ENCODE data around the gene ARL1. TPM values are rescaled to one million over a fixed set of nuclear protein-coding genes. Genes with fewer than 3 reads are reported as not detected.

The ARL1 gene
- polyA plus RNA-seq, 6 donors from 2014 or later: 26.7 to 53.7 (median 34.6) TPM

DNA sequence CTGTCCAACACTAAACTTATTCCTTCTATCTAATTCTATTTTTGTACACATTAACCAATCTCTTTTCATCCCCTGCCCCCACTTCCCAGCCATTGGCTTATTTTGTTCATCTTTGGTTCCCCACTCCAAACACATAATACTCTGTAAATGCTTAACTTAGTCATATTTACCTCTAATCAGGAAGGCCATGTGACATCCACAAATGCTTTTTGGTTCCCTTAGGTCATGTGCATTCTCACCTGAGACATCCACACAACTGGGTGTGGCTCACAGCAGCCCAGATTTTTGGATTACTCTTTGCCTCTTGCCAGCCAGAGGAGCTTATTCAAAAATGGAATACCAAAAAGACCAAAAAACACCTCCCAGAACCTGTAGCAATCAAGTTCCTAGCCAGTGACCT, 28.4 kb downstream of the ARL1 start:
- Mint-ChIP-seq H3K36me3 (peaks cover 24 to 28% of the 10 kb centered on the region in 2 donors), H3K4me3 (no peak overlapping the region), H3K9me3 (no peaks in the 10 kb centered on the region), H3K27me3 (no peaks in the 10 kb centered on the region), H3K27ac (peak overlapping the region in 1 of 6 donors; percentile 58), H3K4me1 (no peaks in the 10 kb centered on the region)
- no peak for DNase-seq
- no peak for ATAC-seq (ENCODE audit: low read depth in 2 of 2)

DNA sequence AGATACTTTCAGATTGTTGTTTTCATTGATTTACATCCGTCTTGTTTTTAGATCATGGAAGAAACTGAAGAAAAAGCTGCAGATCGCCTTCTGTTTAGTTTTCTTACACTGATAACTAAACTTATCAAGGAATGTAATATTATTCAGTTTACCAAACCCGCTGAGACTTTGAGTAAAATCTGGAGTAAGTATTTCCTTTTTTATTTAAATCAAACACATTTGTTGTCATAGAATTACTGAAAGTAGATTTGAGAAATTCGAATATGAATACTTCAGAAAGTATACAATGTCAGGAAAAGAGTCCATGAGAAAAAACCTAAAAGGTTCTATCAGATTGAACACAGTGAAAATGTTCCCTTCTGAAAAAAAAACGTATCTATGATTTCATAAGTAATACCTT, 32.0 kb downstream of the ARL1 start:
- Mint-ChIP-seq H3K27me3 (no peaks in the 10 kb centered on the region), H3K4me3 (no peak overlapping the region), H3K9me3 (no peaks in the 10 kb centered on the region), H3K36me3 (peaks cover 35 to 36% of the 10 kb centered on the region in 2 donors), H3K4me1 (no peaks in the 10 kb centered on the region), H3K27ac (peak overlapping the region in 2 of 6 donors; percentile 46 to 63)
- no peak for DNase-seq
- no peak for ATAC-seq (ENCODE audit: low read depth in 2 of 2)

DNA sequence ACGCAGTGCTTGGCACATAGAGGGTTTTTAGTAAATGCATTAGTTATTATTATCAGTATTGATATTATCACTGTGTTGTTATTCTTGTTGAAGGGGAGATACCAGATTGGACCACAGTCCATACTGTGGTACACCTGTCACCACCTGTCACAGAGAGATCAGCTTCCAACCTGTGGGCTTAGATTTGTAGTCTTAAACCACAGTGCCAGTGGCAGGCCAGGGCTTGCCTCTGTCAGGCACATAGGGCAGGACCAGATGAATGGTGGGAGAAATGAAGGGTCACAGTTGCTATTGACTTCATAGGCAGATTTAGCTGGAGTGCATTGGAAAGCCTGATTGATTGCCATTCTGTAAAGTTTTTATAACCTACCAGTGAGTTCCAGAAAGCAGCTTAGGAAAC, 35.1 kb downstream of the ARL1 start:
- Mint-ChIP-seq H3K27me3 (no peaks in the 10 kb centered on the region), H3K27ac (no peak overlapping the region), H3K9me3 (no peaks in the 10 kb centered on the region), H3K4me3 (no peak overlapping the region), H3K36me3 (peaks cover 27 to 42% of the 10 kb centered on the region in 2 donors), H3K4me1 (no peaks in the 10 kb centered on the region)
- no peak for DNase-seq
- ATAC-seq (ENCODE audit: low read depth in 2 of 2): no peak

- Mint-ChIP-seq H3K27me3 (no peaks in the 10 kb centered on the region), H3K27ac (peak overlapping the region in 1 of 6 donors; percentile 67), H3K4me1 (no peaks in the 10 kb centered on the region), H3K36me3 (peaks cover 33 to 49% of the 10 kb centered on the region in 2 donors), H3K9me3 (no peaks in the 10 kb centered on the region), H3K4me3 (no peak overlapping the region)
- ATAC-seq (ENCODE audit: low read depth in 2 of 2) (no peak), DNase-seq (no peak)
Measured at GRCh38 chr12:101368016-101368415, 39.6 kb downstream of the ARL1 start.

DNA sequence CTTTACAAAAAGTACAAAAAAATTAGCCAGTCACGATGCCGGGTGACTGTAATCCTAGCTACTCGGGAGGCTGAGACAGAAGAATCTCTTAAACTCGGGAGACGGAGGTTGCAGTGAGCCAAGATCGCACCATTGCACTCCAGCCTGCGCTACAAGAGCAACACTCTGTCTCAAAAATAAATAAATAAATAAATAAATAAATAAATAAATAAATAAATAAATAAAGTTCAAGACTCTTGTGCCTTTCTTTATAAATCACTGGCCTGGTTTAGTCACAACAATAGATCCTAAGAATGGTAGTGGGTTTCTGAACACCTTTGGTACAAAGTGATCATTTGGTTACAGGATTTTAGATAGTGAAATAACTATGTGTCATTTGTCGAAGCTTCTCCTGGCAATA, 46.1 kb downstream of the ARL1 start:
- H3K36me3 Mint-ChIP-seq: peaks cover 21 to 29% of the 10 kb centered on the region in 2 donors
- H3K27ac Mint-ChIP-seq: peak overlapping the region in 1 of 6 donors; percentile 58
- H3K4me3 Mint-ChIP-seq: no peak overlapping the region
- ATAC-seq (ENCODE audit: low read depth in 2 of 2) (no peak), DNase-seq (no peak)
- H3K27me3 Mint-ChIP-seq: no peaks in the 10 kb centered on the region
- H3K4me1 Mint-ChIP-seq: no peaks in the 10 kb centered on the region
- no peaks in the 10 kb centered on the region for H3K9me3 Mint-ChIP-seq

GRCh38 chr12:101356794-101357193, 50.8 kb downstream of the ARL1 start:
- Mint-ChIP-seq H3K36me3 (peaks cover 29 to 37% of the 10 kb centered on the region in 2 donors), H3K9me3 (no peaks in the 10 kb centered on the region), H3K4me3 (no peak overlapping the region), H3K4me1 (no peaks in the 10 kb centered on the region), H3K27ac (no peak overlapping the region), H3K27me3 (no peaks in the 10 kb centered on the region)
- ATAC-seq (ENCODE audit: low read depth in 2 of 2): no peak
- DNase-seq: no peak

- no peak for DNase-seq
- Mint-ChIP-seq H3K9me3 (peaks cover 0 to 12% (median 5%) of the 10 kb centered on the region in 7 donors), H3K36me3 (peaks cover 50 to 51% of the 10 kb centered on the region in 2 donors), H3K27me3 (no peaks in the 10 kb centered on the region), H3K4me1 (no peaks in the 10 kb centered on the region), H3K4me3 (no peak overlapping the region), H3K27ac (no peak overlapping the region)
- ATAC-seq (ENCODE audit: low read depth in 2 of 2): no peak
Measured at GRCh38 chr12:101351682-101352081, 55.9 kb downstream of the ARL1 start.

DNA sequence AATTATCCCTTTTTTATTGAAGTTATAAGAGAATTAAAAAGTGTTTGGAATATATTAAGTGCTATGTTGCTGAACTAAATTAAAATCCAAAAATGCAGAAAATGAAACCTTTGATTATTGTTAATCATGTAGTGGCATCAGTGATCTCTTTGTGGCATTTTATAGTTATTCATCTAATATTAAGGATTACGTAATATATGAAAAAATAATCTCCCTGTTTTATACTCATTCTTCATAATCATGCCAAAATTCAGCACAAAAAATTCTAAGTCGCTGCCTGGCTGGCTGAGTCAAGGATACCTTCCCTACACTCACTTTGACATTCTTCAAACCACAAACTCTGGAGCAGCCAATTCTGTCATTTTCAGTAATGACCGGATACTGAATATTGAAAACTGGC, 63.7 kb downstream of the ARL1 start:
- H3K27ac Mint-ChIP-seq: no peak overlapping the region
- peaks cover 21 to 45% of the 10 kb centered on the region in 2 donors for H3K36me3 Mint-ChIP-seq
- H3K4me1 Mint-ChIP-seq: peaks cover 7 to 9% (median 8%) of the 10 kb centered on the region in 3 donors
- H3K9me3 Mint-ChIP-seq: peaks cover 0 to 4% (median 1%) of the 10 kb centered on the region in 7 donors
- ATAC-seq (ENCODE audit: low read depth in 2 of 2) (no peak), DNase-seq (no peak)
- H3K27me3 Mint-ChIP-seq: no peaks in the 10 kb centered on the region
- H3K4me3 Mint-ChIP-seq: no peak overlapping the region

Other genes with a start within 250 kb of the ARL1 start
- gene SLC5A8, start 197.5 kb downstream of the ARL1 start, polyA plus RNA-seq (ENCODE audit: low read depth in 6 of 6): not detected
- 1 to 10 TPM; 5.4 to 8.5 (median 5.9) TPM for gene UTP20, start 127.7 kb downstream of the ARL1 start, polyA plus RNA-seq (ENCODE audit: low read depth in 6 of 6)
- not detected for gene SPIC, start 67.6 kb upstream of the ARL1 start, polyA plus RNA-seq (ENCODE audit: low read depth in 6 of 6)
- not detected for gene MYBPC1, start 187.2 kb upstream of the ARL1 start, polyA plus RNA-seq (ENCODE audit: low read depth in 6 of 6)